ENCODE results near the gene MARS2.
"Not testable (repeated sequence)": the region's sequence is repeated elsewhere in the genome, so short reads cannot be mapped to it uniquely, and the experiment has no call there.

MARS2 gene

DNA sequence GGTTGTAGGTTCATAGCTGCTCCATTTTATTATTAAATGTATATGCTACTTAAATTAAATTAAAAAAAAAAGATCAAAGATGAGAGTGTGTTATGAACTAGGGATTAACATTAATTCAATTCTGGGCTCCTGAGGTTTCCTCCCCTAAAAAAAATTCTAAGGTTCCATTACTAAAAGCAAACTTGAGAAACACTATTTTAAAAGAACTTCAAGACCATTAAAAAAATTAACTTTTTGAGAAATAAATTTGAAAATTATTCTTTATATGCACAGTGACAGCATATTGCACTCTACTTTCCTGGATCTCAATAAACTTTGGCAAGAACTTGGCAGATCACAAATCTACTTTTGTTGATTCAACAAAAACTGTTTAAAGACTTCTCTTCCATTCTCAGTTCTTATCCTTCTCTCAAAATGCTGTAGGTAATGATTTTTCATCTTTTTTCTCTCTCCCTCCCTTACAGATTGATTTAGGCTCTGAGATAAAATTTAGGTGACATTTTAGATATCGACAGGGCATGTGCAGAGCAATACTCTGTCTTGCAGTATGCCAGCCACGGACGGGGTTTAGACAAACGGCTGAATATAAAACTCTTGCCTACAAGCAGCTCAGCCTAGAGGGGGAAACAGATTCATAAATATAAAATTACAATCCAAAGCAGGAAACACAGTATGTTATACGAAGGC lies 592 bp upstream of the MARS2 start:
- Histone ChIP-seq H3K9me3 (ENCODE audit: control insufficient read depth in 5 of 5, low read length in 5 of 5) (no peaks in the 10 kb centered on the region), H3K36me3 (ENCODE audit: control insufficient read depth in 5 of 5, insufficient read depth in 5 of 5, low read length in 5 of 5) (no peaks in the 10 kb centered on the region), H3K27ac (ENCODE audit: low read depth, low read length) (peak overlapping the region; percentile 79), H3K27me3 (ENCODE audit: control insufficient read depth in 5 of 5, insufficient read depth in 4 of 5, low read length in 5 of 5) (no peaks in the 10 kb centered on the region), H3K9ac (ENCODE audit: low read length in 5 of 5) (peak overlapping the region; percentile 56 to 95 (median 88)), H3K4me3 (ENCODE audit: low read depth in 1 of 5, low read length in 5 of 5) (peak overlapping the region; percentile 77 to 96 (median 87)), H3K4me1 (ENCODE audit: control insufficient read depth in 5 of 5, insufficient read depth in 5 of 5, low read length in 5 of 5) (peaks cover 7 to 41% (median 33%) of the 10 kb centered on the region in 5 donors)

DNA sequence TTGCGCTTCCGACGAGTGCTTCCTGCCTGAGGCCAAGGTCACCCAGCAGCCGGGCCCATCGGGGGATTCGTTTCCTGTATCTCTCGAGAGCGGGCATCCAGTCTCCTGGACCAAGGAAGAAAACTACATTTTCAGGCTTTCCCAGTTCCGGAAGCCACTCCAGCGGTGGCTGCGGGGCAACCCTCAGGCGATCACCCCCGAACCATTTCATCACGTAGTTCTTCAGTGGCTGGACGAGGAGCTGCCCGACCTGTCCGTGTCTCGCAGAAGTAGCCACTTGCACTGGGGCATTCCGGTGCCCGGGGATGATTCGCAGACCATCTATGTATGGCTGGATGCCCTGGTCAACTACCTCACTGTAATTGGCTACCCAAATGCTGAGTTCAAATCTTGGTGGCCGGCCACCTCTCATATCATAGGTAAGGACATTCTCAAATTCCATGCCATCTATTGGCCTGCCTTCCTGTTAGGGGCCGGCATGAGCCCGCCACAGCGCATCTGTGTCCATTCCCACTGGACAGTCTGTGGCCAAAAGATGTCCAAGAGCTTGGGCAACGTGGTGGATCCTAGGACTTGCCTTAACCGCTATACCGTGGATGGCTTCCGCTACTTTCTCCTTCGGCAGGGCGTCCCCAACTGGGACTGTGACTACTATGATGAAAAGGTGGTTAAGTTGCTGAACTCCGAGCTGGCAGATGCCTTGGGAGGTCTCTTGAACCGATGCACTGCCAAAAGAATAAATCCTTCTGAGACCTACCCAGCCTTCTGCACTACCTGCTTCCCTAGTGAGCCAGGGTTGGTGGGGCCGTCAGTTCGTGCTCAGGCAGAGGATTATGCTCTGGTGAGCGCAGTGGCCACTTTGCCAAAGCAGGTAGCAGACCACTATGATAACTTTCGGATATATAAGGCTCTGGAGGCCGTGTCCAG lies 1.0 kb downstream of the MARS2 start:
- H3K9ac ChIP-seq (ENCODE audit: low read length in 5 of 5), result peak overlapping the region; percentile 52 to 94 (median 83)
- peak overlapping the region; percentile 83 to 97 (median 93) for H3K4me3 ChIP-seq (ENCODE audit: low read depth in 1 of 5, low read length in 5 of 5)
- H3K36me3 ChIP-seq (ENCODE audit: control insufficient read depth in 5 of 5, insufficient read depth in 5 of 5, low read length in 5 of 5), result no peaks in the 10 kb centered on the region
- no peaks in the 10 kb centered on the region for H3K27me3 ChIP-seq (ENCODE audit: control insufficient read depth in 5 of 5, insufficient read depth in 4 of 5, low read length in 5 of 5)
- H3K9me3 ChIP-seq (ENCODE audit: control insufficient read depth in 5 of 5, low read length in 5 of 5), result no peaks in the 10 kb centered on the region
- peaks cover 7 to 41% (median 33%) of the 10 kb centered on the region in 5 donors for H3K4me1 ChIP-seq (ENCODE audit: control insufficient read depth in 5 of 5, insufficient read depth in 5 of 5, low read length in 5 of 5)
- peak overlapping the region; percentile 60 for H3K27ac ChIP-seq (ENCODE audit: low read depth, low read length)

DNA sequence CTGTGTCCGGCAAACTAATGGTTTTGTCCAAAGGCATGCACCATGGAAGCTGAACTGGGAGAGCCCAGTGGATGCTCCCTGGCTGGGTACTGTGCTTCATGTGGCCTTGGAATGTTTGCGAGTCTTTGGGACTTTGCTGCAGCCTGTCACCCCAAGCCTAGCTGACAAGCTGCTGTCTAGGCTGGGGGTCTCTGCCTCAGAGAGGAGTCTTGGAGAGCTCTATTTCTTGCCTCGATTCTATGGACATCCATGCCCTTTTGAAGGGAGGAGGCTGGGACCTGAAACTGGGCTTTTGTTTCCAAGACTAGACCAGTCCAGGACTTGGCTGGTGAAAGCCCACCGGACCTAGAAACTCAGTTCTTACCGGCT lies 1.7 kb downstream of the MARS2 start:
- H3K4me1 ChIP-seq (ENCODE audit: control insufficient read depth in 5 of 5, insufficient read depth in 5 of 5, low read length in 5 of 5), result peaks cover 7 to 41% (median 33%) of the 10 kb centered on the region in 5 donors
- H3K36me3 ChIP-seq (ENCODE audit: control insufficient read depth in 5 of 5, insufficient read depth in 5 of 5, low read length in 5 of 5), result no peaks in the 10 kb centered on the region
- H3K27me3 ChIP-seq (ENCODE audit: control insufficient read depth in 5 of 5, insufficient read depth in 4 of 5, low read length in 5 of 5), result no peaks in the 10 kb centered on the region
- H3K4me3 ChIP-seq (ENCODE audit: low read depth in 1 of 5, low read length in 5 of 5), result peak overlapping the region; percentile 83 to 97 (median 93)
- no peaks in the 10 kb centered on the region for H3K9me3 ChIP-seq (ENCODE audit: control insufficient read depth in 5 of 5, low read length in 5 of 5)
- no peak overlapping the region for H3K27ac ChIP-seq (ENCODE audit: low read depth, low read length)
- peak overlapping the region in 4 of 5 donors; percentile 31 to 94 (median 59) for H3K9ac ChIP-seq (ENCODE audit: low read length in 5 of 5)

DNA sequence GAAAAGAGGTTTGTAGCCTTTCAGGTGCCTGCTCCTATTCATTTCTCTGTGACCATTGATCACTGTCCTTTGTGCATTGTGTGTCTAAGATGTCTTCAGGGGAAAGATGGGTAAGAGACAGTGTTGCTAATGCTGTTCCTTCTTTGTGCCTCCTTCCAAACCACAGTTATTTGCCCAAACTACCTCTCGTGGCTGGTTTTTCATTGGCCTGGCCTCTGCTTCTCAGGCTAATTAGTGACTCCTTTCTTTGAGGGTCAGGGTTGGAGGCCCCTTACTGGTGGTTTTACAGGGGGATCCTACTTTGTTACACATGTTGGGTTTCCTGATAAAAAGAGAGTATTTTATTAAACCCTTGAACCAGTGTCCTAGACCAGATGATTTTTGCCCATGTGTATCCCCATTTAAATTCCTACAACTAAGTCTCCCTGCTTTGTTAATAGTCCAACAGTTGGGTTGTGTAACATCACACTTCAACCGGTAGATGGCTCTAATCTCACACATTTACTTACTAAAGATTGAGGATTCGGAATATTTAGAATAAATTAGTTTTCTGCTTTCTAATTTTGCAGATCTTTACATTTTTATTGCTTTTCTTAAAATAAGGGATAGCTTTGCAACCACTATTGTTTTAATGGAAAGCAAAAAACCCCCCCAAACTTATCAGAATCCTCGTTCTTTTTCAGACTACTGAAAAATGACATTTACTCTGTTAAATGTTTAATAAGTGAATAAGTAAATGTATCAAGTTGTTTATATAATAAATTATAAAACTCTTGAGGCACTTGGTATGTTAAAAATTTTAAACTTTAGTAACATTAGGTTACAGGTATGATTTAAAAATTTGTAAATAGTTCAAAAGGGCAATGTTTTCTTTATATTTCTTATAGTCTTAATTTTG lies 2.4 kb downstream of the MARS2 start:
- Histone ChIP-seq H3K36me3 (ENCODE audit: control insufficient read depth in 5 of 5, insufficient read depth in 5 of 5, low read length in 5 of 5) (no peaks in the 10 kb centered on the region), H3K9ac (ENCODE audit: low read length in 5 of 5) (peak overlapping the region in 3 of 5 donors; percentile 23 to 94 (median 78)), H3K27ac (ENCODE audit: low read depth, low read length) (no peak overlapping the region), H3K9me3 (ENCODE audit: control insufficient read depth in 5 of 5, low read length in 5 of 5) (no peaks in the 10 kb centered on the region), H3K4me3 (ENCODE audit: low read depth in 1 of 5, low read length in 5 of 5) (peak overlapping the region in 3 of 5 donors; percentile 2 to 45 (median 15)), H3K27me3 (ENCODE audit: control insufficient read depth in 5 of 5, insufficient read depth in 4 of 5, low read length in 5 of 5) (no peaks in the 10 kb centered on the region), H3K4me1 (ENCODE audit: control insufficient read depth in 5 of 5, insufficient read depth in 5 of 5, low read length in 5 of 5) (peaks cover 7 to 41% (median 33%) of the 10 kb centered on the region in 5 donors)

DNA sequence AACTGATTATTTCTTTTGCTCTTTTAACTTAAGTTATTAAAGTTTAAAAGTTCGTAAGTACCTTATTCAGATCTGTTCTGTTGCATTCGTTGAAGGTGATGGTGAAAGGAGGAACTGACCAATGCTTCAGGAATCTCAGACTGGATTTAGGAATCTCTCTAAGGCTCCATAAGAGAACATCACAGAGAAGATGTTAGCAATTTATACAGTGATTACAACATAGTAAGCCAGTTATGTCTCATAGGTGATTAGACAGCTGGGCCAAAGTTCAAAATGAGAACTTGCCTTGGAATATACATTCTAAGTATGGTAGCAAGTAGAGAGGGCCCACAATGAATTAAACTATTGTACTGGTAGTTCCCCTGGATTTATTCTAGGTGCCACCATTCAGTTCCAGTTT lies 3.2 kb downstream of the MARS2 start:
- Histone ChIP-seq H3K4me3 (ENCODE audit: low read depth in 1 of 5, low read length in 5 of 5) (no peak overlapping the region), H3K9ac (ENCODE audit: low read length in 5 of 5) (peak overlapping the region in 4 of 5 donors; percentile 35 to 60 (median 46)), H3K4me1 (ENCODE audit: control insufficient read depth in 5 of 5, insufficient read depth in 5 of 5, low read length in 5 of 5) (peaks cover 7 to 41% (median 33%) of the 10 kb centered on the region in 5 donors), H3K9me3 (ENCODE audit: control insufficient read depth in 5 of 5, low read length in 5 of 5) (no peaks in the 10 kb centered on the region), H3K36me3 (ENCODE audit: control insufficient read depth in 5 of 5, insufficient read depth in 5 of 5, low read length in 5 of 5) (no peaks in the 10 kb centered on the region), H3K27me3 (ENCODE audit: control insufficient read depth in 5 of 5, insufficient read depth in 4 of 5, low read length in 5 of 5) (no peaks in the 10 kb centered on the region), H3K27ac (ENCODE audit: low read depth, low read length) (no peak overlapping the region)

DNA sequence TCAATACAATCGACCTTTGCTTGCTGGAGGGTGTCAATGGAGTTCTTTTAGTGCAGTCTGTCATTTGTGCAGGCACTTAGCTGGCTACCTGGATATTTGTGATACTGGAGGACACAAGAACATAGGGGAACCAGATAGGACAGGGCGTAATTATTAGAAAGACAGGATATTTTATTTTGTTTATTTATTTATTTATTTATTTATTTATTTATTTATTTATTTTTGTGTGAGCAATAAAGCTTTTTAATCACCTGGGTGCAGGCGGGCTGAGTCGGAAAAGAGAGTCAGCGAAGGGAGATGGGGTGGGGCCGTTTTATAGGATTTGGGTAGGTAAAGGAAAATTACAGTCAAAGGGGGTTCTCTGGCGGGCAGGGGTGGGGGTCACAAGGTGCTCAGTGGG lies 4.0 kb downstream of the MARS2 start:
- H3K9ac ChIP-seq (ENCODE audit: low read length in 5 of 5); H3K4me3 ChIP-seq (ENCODE audit: low read depth in 1 of 5, low read length in 5 of 5); H3K27me3 ChIP-seq (ENCODE audit: control insufficient read depth in 5 of 5, insufficient read depth in 4 of 5, low read length in 5 of 5); H3K27ac ChIP-seq (ENCODE audit: low read depth, low read length); H3K9me3 ChIP-seq (ENCODE audit: control insufficient read depth in 5 of 5, low read length in 5 of 5); H3K36me3 ChIP-seq (ENCODE audit: control insufficient read depth in 5 of 5, insufficient read depth in 5 of 5, low read length in 5 of 5): not testable (repeated sequence)
- peaks cover 7 to 41% (median 33%) of the 10 kb centered on the region in 5 donors for H3K4me1 ChIP-seq (ENCODE audit: control insufficient read depth in 5 of 5, insufficient read depth in 5 of 5, low read length in 5 of 5)

DNA sequence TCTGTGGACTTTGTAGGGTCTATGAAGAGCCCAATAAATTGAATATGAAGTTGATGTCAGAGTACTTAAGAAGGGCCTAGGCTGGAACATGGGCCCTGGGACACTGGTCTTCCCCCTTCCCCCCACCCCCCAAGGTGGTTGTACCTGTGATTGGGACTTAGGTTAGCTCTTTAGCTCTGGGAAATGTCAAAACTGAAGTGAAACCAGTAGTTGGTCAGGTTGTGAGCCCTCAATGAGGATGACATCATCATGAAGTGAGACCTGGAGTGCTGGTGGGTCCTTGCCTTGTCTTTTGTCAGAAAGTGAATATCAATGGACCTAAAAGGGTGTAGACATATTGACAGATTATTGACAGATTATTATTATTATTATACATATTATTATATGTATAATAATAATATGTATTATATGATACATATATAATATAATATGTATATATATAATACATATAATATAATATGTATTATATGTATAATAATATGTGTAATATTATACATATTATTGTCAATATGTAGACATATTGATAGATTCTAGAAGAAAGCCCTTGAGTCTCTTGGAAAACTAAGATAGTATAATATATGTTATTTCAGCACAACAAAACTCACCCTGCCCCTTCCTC lies 5.4 kb downstream of the MARS2 start:
- H3K27me3 ChIP-seq (ENCODE audit: control insufficient read depth in 5 of 5, insufficient read depth in 4 of 5, low read length in 5 of 5), result no peaks in the 10 kb centered on the region
- H3K9ac ChIP-seq (ENCODE audit: low read length in 5 of 5), result no peak overlapping the region
- H3K4me3 ChIP-seq (ENCODE audit: low read depth in 1 of 5, low read length in 5 of 5), result no peak overlapping the region
- H3K36me3 ChIP-seq (ENCODE audit: control insufficient read depth in 5 of 5, insufficient read depth in 5 of 5, low read length in 5 of 5), result no peaks in the 10 kb centered on the region
- peaks cover 7 to 33% (median 32%) of the 10 kb centered on the region in 5 donors for H3K4me1 ChIP-seq (ENCODE audit: control insufficient read depth in 5 of 5, insufficient read depth in 5 of 5, low read length in 5 of 5)
- no peak overlapping the region for H3K27ac ChIP-seq (ENCODE audit: low read depth, low read length)
- H3K9me3 ChIP-seq (ENCODE audit: control insufficient read depth in 5 of 5, low read length in 5 of 5), result no peaks in the 10 kb centered on the region

DNA sequence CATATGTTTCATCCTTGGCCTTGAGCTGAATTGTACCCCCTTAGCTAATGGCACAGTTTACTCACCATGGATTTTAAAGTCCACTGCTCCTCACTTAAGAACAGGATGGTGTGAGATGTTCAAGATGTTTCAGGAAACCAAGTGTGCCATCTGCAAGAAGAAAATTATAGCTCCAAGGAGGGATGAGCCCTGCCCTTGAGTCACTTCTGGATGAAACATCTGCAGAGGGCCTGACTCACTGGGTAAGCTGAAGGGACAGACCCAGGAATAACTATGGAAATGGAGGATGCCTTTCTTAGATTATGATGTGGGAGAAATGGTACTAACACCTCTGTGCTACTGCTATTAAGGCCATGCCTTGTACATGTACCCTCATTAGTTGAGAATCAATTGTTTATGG lies 6.4 kb downstream of the MARS2 start:
- no peaks in the 10 kb centered on the region for H3K9me3 ChIP-seq (ENCODE audit: control insufficient read depth in 5 of 5, low read length in 5 of 5)
- no peaks in the 10 kb centered on the region for H3K36me3 ChIP-seq (ENCODE audit: control insufficient read depth in 5 of 5, insufficient read depth in 5 of 5, low read length in 5 of 5)
- H3K9ac ChIP-seq (ENCODE audit: low read length in 5 of 5), result no peak overlapping the region
- H3K4me1 ChIP-seq (ENCODE audit: control insufficient read depth in 5 of 5, insufficient read depth in 5 of 5, low read length in 5 of 5), result peaks cover 7 to 22% (median 22%) of the 10 kb centered on the region in 5 donors
- no peaks in the 10 kb centered on the region for H3K27me3 ChIP-seq (ENCODE audit: control insufficient read depth in 5 of 5, insufficient read depth in 4 of 5, low read length in 5 of 5)
- no peak overlapping the region for H3K27ac ChIP-seq (ENCODE audit: low read depth, low read length)
- no peak overlapping the region for H3K4me3 ChIP-seq (ENCODE audit: low read depth in 1 of 5, low read length in 5 of 5)

DNA sequence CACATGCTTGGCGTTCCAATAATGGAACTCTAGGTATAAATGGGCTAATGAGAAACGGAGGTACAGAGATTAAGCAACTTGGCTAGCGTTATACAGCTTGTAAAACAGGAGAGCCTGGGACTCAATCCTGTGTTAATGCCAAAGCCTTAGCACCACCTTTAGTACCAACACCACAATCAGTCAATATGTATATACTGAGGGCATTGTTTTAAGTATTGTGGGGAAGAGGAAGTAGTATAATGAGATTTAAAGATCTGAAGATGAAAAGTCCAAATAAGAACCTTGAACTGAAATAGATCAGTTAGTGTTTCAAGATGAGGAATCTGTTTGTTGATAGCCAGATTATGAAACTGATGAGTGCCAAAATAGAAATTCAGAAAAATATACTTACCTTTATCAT lies 8.1 kb downstream of the MARS2 start:
- Histone ChIP-seq H3K27ac (ENCODE audit: low read depth, low read length) (no peak overlapping the region), H3K9me3 (ENCODE audit: control insufficient read depth in 5 of 5, low read length in 5 of 5) (no peaks in the 10 kb centered on the region), H3K4me3 (ENCODE audit: low read depth in 1 of 5, low read length in 5 of 5) (no peak overlapping the region)

More for the DNA sequence above, 8.1 kb downstream of the MARS2 start:
- Histone ChIP-seq H3K36me3 (ENCODE audit: control insufficient read depth in 5 of 5, insufficient read depth in 5 of 5, low read length in 5 of 5) (no peaks in the 10 kb centered on the region), H3K9ac (ENCODE audit: low read length in 5 of 5) (no peak overlapping the region), H3K4me1 (ENCODE audit: control insufficient read depth in 5 of 5, insufficient read depth in 5 of 5, low read length in 5 of 5) (peaks cover 0 to 8% (median 5%) of the 10 kb centered on the region in 5 donors), H3K27me3 (ENCODE audit: control insufficient read depth in 5 of 5, insufficient read depth in 4 of 5, low read length in 5 of 5) (no peaks in the 10 kb centered on the region)
